Iris pigment epithelial cell (primary cell): ENCODE measurements around the gene ENOX2.

Experiments
- DNase-seq: peaks from one replicate; pipeline ENCODE4 v3.0.0-alpha.2; 2011; ENCODE audit warnings: low read depth

ENOX2 gene

GRCh38 chrX:130702867-130703707, 199.9 kb downstream of the ENOX2 start:
- DNase-seq: no peak

DNA sequence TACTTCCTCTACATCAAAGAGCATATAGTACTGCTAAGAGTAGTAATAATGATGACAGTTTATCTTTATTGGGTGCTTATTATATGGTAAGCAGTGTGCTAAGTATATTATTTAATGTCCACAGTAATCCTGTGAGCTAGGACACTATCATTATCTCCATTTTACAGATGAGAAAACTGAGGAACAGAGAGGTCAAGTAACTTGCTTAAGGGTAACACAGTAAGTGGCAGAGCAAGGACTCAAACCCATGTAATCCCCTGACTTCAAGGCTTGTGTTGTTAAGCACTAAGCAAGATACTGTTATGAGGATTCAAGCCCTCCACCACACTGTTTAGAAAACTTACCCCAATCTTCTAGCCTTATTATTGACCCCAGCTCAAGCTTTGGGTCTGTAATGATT, 202.4 kb downstream of the ENOX2 start:
- DNase-seq: no peak

DNA sequence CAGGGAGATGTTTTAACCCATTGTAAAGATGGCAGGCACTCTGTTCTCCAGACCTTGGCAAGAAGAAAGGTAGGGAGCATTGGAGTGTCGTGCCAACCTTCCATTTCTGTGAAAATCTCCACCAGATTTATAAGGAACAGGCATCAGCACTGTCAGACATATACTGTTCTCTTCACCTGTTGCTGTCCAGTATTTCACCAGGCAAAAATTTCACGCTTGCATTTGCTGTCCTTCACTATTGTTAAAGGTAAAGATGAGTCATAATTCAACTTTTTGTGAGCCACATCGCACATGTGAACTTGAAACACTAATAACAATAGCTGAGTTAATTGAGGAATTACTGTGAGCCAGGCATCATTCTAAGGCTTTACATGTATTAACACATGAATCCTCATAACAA, 203.4 kb downstream of the ENOX2 start:
- no peak for DNase-seq

- DNase-seq: no peak
Observed at GRCh38 chrX:130696542-130696941, 206.5 kb downstream of the ENOX2 start.

DNA sequence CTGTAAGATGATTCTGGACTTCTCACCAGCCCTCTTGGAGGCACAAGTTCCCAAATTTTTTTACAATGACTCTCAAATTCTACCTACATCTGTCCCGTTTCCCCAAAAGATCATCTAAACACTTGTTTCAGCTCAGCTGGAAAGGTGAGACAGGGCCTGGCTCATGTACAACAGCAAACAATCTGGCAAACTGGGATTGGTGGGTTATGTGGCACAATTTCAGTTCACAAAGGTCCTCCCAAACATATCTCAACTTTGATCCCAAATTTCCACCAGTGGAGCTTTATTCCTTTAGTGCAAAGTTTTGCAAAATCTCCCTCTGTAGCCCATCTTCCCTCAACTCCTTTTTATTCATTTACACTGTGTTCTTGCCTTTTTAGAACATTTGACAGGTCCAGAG, 207.1 kb downstream of the ENOX2 start:
- DNase-seq: no peak

DNA sequence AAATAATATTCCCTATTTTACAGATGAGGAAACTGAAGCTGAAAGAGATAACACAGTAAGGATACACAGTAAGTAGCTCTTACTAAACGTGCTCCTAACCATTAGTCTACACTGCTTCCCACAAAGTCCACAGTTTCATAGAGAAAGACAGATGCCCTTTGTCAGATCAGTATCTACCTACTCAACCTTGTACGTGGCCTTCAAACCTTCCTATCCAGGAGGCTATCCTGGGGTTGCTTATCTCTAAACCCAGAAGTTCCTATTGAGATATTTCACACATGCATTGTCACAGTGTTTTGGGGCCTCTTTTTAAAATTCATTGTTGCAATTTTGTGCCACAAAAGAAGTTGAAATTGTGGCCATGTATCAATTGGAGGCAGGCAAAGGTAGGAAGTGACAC, 208.0 kb downstream of the ENOX2 start:
- no peak for DNase-seq

DNA sequence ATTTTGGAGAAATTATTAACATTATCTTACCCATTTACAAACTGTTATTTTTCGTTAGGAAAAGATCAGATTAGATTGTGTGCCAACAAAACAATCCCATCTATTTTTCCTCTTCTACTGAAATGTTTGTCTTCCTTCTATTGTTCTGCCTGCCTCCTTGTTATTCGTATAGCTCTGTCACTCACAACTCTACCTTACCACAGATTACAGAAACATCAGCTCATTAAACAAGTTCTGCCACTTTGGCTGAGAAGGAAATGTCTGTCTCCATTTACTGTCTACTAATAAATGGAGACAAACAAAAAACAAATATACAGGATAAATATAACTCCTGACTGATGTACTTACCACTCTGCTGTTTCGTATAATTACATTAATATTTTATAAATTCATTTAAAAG, 211.4 kb downstream of the ENOX2 start:
- DNase-seq: no peak

GRCh38 chrX:130688360-130688759, 214.6 kb downstream of the ENOX2 start:
- DNase-seq: no peak

DNA sequence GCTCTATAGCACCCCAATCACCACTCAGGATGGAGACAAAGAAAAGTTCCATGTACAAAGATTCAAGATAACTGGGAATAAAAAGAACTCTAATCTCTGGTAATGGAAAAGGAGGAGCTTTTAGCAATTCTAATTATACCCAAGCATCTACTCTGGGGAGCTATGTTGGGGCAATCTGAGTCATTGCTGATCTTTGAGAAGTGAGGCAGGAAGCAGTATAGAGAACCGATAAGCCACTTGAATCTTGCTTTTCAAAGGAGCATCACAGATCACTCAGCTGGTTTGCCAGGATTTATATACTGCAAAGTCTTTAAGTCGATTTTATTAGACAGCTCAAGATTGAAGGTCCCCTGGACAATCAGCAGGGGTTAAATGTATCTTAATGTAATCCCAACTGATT, 220.0 kb downstream of the ENOX2 start:
- peak; percentile 52 for DNase-seq

DNA sequence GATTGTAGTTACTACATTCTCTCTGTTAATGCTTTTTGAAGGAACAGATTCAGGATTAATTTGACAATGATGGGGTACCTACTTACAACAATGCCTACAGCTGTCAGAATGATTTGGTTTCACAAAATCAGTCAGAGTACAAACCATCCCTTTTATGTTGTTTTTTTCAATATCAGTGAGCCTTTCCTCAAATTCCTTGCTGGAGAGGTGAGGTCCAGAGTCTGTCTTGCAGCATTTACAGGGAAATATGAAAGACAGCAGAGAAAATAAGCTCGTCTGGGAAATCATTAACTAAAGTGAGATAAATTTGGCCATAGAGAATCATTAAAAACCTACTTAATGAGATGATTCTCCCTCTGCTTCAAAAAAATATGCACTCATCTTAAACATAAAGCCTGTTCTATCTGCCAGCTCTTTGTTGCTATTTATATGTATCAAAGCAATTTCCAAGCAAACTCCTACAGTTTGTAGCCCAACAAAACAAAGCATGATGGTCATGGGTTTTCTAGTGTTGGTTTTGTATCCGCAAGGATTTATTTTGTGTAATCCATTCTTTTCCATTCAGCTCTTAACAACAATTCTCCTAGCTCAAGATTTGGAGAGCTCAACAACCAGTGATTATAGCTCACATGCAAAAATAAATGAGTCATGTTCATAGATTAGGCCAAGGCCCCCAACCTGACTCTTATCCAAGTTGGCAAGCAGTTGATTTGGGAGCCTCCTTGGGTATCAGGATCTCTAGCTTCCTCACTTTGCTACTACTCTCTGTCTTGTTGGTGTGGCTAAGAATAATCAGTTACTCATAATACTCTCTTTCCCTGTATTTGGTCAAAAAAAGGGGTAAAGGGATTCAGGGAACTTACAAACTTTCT, 222.6 kb downstream of the ENOX2 start:
- peak; percentile 17 for DNase-seq

GRCh38 chrX:130676861-130677260, 226.1 kb downstream of the ENOX2 start:
- no peak for DNase-seq

DNA sequence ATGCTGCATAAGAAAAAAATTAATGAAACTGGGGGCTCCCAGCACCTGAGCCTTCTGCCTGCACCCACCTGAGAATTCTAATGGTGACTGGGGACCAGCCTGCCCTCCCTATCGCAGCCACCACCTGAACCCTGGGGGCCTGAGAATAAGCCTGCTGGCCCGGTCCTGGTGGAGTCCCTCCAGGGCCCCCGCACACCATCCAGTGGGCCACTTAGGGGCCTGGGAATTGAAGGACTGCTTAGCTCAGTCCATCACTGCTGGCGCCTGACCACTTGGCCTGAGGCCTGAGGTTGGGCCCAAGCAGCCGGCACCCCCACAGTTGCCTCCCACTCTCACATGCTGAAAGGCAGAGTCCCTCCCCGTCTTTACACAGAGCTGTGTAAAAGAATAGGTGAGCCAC, 230.8 kb downstream of the ENOX2 start:
- no peak for DNase-seq

GRCh38 chrX:130669233-130669632, 233.8 kb downstream of the ENOX2 start:
- peak; percentile 68 for DNase-seq

DNA sequence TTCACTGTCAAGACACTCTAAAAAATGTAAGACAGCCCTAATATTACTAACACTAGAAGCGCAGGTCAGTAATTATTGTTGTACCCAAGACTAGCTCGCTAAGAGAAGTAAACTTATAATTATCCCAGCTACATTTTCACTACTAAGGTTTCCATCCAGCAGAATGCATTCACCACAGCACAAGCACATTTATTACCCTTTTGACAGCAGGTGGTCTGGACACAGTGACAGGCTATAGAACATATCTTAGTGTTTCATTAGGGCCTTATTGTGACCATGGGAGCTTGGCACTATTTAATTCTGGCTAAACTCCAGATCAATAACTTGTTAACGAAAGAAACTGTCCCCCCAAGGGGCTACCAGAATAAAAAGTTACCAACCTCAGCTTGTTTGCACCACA, 237.7 kb downstream of the ENOX2 start:
- DNase-seq: no peak

DNA sequence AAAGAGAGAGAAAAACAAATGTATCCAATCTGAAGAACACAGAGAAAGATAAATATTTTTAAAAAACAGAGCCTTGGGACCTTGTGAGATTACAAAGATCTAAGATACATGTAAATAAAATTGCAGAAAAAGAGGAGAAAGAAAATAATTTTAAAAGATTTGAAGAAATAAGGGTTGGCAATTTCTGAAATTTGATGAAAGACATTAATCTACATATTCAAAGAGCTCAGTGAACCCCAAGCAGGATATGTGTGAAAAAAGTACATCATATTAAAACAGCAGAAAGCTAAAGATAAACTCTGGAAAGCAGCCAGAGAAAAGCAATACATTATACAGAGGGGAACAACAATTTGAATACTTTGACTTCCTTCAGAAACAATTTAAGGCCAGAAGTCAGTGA, 244.7 kb downstream of the ENOX2 start:
- no peak for DNase-seq

DNA sequence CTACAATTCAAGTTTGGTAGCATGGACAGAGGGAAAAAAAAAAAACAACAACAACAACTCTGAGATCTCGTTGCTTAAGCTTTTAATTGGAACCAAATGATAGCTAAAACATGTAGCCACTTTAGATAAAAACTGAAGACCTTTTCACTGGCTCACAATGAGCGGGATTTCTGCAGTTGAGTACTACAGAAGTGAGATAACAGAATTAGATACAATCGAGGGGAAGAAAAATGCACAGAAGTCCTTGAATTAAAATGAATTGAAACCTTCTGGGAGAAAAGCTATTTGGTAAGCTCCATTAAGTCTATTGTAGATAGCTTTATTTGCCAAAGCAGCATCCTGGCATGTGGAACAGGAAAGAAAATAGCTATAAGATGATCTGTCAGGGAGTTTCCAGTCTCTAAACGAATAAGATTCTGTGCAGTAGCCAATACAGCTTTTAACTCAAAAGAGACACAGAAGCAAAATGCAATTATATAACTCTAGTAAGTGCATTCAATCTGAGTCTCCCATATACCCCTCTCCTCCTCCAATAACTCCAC, 248.5 kb downstream of the ENOX2 start:
- DNase-seq: peak; percentile 37

- no peak for DNase-seq
Observed at GRCh38 chrX:130652824-130653578, 250.0 kb downstream of the ENOX2 start.

DNA sequence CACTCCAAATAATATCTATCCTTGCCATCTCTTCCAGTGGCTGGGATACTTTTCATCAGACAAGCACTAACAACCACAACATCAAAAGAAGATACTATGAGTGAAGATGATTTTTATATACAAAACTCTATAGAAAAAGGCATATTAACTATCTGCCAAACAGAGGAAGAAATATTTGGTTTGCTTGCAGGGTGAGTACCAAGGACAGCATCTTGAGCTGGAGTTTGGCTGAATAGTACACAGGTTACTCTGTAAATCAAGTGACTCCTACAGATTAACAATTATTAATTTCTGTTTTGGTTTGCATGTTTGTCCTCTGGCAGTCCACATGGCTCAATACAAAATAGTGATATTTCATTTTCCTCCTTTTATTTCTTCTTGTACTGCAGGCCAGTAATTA, 253.3 kb downstream of the ENOX2 start:
- no peak for DNase-seq

GRCh38 chrX:130647468-130647867, 255.5 kb downstream of the ENOX2 start:
- no peak for DNase-seq

GRCh38 chrX:130645955-130646583, 256.9 kb downstream of the ENOX2 start:
- DNase-seq: no peak

DNA sequence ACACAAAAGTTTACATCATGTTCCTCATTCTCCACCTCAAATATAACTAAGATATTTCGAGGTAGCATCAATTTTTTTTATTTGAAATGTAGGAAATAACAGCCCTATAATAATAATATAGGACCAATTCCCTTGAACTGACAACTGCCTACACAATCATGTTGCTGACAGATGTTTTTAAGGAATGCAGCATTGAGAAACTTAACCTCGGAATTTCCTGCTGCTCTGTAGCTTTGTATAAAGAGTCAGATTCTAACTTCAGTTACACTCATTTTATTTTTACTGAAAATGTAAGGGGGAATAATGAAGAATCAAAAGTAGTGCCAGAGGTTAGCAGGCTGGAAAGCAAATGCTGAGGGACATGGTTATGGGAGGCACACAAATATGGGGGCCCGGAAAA, 265.4 kb downstream of the ENOX2 start:
- peak; percentile 66 for DNase-seq

DNA sequence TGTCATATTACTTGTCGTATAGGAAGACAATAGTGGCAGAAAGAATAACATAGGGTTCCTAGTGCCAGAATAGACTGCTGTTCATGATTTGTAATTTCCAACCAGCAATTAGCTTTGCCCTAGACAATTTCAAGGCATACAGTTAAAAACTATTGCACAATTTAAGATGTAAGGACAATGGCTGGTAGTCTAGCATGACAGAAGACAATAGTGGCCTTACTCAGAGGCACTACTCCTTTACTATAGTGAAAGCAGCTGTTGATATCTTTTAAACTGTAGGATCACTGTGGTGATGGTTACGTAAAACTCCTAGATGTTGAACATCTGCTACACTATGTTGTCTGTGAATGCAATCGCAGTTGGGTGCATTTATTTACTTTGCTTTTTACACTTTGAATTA, 266.7 kb downstream of the ENOX2 start:
- no peak for DNase-seq
